ENCODE results near the gene MARCHF3. TPM values are rescaled to one million over a fixed set of nuclear protein-coding genes. Genes with fewer than 3 reads are reported as not detected.

The MARCHF3 gene
- total and polyA plus RNA-seq, 8 donors, result 2.8 to 7.5 (median 3.9) TPM

- H3K36me3 ChIP-seq, result no peaks in the 10 kb centered on the region
- H3K4me1 ChIP-seq, result no peaks in the 10 kb centered on the region
- no peak for ATAC-seq
- no peak for FAIRE-seq
- H3K27ac ChIP-seq, result no peak overlapping the region
- no peak for DNase-seq
- intact Hi-C loops (cut with DNase I), result no loop called here
- TF ChIP-seq, protein P1, sequence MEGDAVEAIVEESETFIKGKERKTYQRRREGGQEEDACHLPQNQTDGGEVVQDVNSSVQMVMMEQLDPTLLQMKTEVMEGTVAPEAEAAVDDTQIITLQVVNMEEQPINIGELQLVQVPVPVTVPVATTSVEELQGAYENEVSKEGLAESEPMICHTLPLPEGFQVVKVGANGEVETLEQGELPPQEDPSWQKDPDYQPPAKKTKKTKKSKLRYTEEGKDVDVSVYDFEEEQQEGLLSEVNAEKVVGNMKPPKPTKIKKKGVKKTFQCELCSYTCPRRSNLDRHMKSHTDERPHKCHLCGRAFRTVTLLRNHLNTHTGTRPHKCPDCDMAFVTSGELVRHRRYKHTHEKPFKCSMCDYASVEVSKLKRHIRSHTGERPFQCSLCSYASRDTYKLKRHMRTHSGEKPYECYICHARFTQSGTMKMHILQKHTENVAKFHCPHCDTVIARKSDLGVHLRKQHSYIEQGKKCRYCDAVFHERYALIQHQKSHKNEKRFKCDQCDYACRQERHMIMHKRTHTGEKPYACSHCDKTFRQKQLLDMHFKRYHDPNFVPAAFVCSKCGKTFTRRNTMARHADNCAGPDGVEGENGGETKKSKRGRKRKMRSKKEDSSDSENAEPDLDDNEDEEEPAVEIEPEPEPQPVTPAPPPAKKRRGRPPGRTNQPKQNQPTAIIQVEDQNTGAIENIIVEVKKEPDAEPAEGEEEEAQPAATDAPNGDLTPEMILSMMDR (IDR thresholded peaks at IDR 0.05), result no peak
- no peaks in the 10 kb centered on the region for H3K27me3 ChIP-seq
- H3K4me3 ChIP-seq, result no peak overlapping the region
- H3K9me3 ChIP-seq, result no peaks in the 10 kb centered on the region
Observed at GRCh38 chr5:127066721-127067120, 36.4 kb upstream of the MARCHF3 start.

DNA sequence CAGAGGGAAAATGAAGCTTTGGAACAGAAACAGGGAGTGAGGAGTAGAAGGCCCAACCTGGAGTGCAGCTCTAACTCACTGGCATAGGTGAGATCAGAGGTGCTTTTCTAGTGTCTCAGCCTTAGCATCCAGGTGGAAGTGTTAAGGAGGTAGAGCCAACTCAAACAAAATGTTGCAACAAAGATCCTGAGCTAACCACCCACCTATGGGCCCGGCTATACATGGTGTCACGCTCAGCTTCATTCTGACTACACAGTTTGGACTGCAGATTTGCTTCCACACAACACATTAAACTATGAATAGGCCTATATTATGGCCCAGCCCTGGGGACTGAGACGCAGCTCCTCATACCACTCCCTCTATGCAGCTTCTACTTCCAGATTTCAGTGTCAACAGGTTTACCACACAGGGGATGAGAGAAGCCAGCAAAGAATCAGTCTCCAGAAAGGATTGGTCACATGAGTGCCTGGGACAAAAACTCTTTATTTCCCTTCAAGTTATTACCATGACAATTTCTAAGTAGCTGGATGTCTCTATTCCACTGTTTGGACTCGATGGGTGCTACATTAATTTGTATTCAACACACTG lies 34.0 kb upstream of the MARCHF3 start:
- Histone ChIP-seq H3K9me3 (no peaks in the 10 kb centered on the region), H3K27ac (no peak overlapping the region), H3K36me3 (no peaks in the 10 kb centered on the region), H3K27me3 (no peaks in the 10 kb centered on the region), H3K4me3 (no peak overlapping the region), H3K4me1 (no peaks in the 10 kb centered on the region)
- intact Hi-C loops (cut with DNase I), result no loop called here
- no peak for ATAC-seq
- no peak for FAIRE-seq
- WGBS, 2 donors, result 91 to 97% methylated on average over 4 of the region's 4 CpGs
- DNase-seq, result no peak
- TF ChIP-seq, protein P1 (IDR thresholded peaks at IDR 0.05), result no peak

DNA sequence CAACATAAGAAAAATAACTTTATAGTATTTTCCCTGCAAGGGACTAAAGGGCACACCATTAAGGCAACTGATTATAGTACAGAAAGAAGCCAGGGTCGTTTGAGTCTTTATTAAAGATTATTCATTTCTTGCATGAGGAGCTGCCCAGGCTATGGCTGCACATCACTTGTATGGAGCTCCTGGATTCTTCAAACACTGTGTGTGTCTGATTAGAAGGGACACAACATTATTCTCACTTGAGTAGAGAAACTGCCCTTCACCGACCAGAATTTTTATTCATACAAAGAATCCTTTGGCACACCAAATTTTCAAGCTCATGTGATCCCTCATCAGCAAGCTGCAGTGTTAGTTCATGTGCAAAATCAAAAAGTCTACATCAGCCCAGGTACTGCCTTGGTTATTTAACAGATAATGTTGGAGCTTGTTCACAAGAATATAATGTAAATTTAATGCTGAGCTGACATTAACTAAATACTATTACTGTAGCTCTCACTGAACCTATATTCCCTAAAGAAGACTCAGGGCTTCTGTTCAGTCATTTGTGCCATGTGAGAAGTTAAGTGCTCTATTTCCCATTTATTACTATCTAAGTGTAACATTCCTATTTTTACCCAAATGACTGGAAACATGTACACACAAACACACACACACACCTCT lies 33.0 kb upstream of the MARCHF3 start:
- intact Hi-C loops (cut with DNase I), result no loop called here
- H3K4me3 ChIP-seq, result no peak overlapping the region
- H3K4me1 ChIP-seq, result no peaks in the 10 kb centered on the region
- no peak for FAIRE-seq
- no peak for ATAC-seq
- no peak for DNase-seq
- H3K27me3 ChIP-seq, result no peaks in the 10 kb centered on the region
- no peak overlapping the region for H3K27ac ChIP-seq
- TF ChIP-seq, protein P1 (IDR thresholded peaks at IDR 0.05), result no peak
- H3K36me3 ChIP-seq, result no peaks in the 10 kb centered on the region
- no peaks in the 10 kb centered on the region for H3K9me3 ChIP-seq
- 55 to 63% methylated on average over 2 of the region's 2 CpGs for WGBS, 2 donors

DNA sequence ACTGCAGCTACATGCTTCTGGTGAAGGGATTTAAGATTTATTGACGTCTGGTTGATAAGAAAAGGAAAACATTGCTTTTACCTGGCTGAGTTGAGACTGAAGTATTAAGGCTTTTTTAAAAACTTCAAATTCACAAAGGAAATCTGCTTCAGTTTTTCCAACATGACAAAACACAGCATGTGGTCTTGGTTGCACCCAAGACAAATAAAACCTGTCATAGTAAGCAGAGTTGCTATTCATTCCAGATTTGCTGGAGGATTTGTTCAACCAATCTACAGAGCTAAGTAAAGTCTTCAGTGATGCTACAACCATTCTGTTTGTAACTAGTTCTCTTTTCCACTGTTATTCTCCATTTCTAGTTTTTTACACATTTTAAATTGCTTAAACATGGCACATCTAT lies 31.6 kb upstream of the MARCHF3 start:
- Histone ChIP-seq H3K27ac (no peak overlapping the region), H3K36me3 (no peaks in the 10 kb centered on the region), H3K4me3 (no peak overlapping the region), H3K4me1 (no peaks in the 10 kb centered on the region), H3K27me3 (no peaks in the 10 kb centered on the region), H3K9me3 (no peaks in the 10 kb centered on the region)
- FAIRE-seq, result no peak
- no peak for DNase-seq
- TF ChIP-seq, protein P1 (IDR thresholded peaks at IDR 0.05), result no peak
- no peak for ATAC-seq
- intact Hi-C loops (cut with DNase I), result no loop called here
- WGBS, 2 donors, result 13 to 25% methylated on average over 1 of the region's 1 CpG

- H3K4me1 ChIP-seq, result no peaks in the 10 kb centered on the region
- intact Hi-C loops (cut with DNase I), result no loop called here
Observed at GRCh38 chr5:127061537-127061936, 31.2 kb upstream of the MARCHF3 start.

More at GRCh38 chr5:127061537-127061936, 31.2 kb upstream of the MARCHF3 start:
- DNase-seq (no peak), FAIRE-seq (no peak), ATAC-seq (no peak)
- TF ChIP-seq, protein P1 (IDR thresholded peaks at IDR 0.05), result no peak
- H3K27me3 ChIP-seq, result no peaks in the 10 kb centered on the region
- H3K9me3 ChIP-seq, result no peaks in the 10 kb centered on the region
- no peaks in the 10 kb centered on the region for H3K36me3 ChIP-seq
- H3K4me3 ChIP-seq, result no peak overlapping the region
- 77 to 90% methylated on average over 1 of the region's 1 CpG for WGBS, 2 donors
- no peak overlapping the region for H3K27ac ChIP-seq

Measured in pancreas (tissue), 10 donors.